ENCODE measurements around the gene SGK1.
A peak's percentile ranks its signal among the peaks of the same experiment; 100 is the strongest.
"Not testable (repeated sequence)": the region's sequence is repeated elsewhere in the genome, so short reads cannot be mapped to it uniquely, and the experiment has no call there.

Gene SGK1

DNA sequence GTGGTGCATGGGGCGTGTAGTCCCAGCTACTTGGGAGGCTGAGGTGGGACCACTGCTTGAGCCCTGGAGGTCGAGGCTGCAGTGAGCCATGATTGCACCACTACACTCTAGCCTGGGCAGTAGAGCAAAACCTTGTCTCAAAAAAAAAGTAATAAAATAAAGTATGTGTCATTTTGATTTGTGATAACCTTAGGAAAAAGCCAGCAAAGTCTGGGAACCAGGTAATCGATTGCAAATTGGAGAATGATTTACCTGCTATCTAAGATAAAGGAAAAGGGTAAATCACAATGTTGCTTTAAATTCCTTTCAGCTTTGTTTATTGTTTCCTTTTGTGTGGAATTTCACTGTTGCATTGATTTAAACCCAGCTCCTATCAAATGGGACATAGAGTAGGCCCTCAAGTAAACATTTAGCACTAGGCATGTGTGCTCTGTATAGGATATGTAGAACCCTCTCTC is 59.0 kb downstream of the SGK1 start:
- H3K4me1 ChIP-seq (ENCODE audit: control insufficient read depth in 1 of 2, insufficient read depth in 2 of 2, low read length in 2 of 2) = no peaks in the 10 kb centered on the region
- no peaks in the 10 kb centered on the region for H3K27me3 ChIP-seq (ENCODE audit: control insufficient read depth in 1 of 2, insufficient read depth in 2 of 2, low read length in 2 of 2)
- no peak overlapping the region for H3K27ac ChIP-seq (ENCODE audit: low read depth, low read length)
- no peak overlapping the region for H3K9ac ChIP-seq (ENCODE audit: low read depth in 1 of 2, low read length in 2 of 2)
- no peak overlapping the region for H3K4me3 ChIP-seq (ENCODE audit: low read depth in 1 of 2, low read length in 2 of 2)
- H3K9me3 ChIP-seq (ENCODE audit: control insufficient read depth in 1 of 2, low read length in 2 of 2) = no peaks in the 10 kb centered on the region
- H3K36me3 ChIP-seq (ENCODE audit: control insufficient read depth in 1 of 2, insufficient read depth in 2 of 2, low read length in 2 of 2) = no peaks in the 10 kb centered on the region

GRCh38 chr6:134257516-134257915 is 60.4 kb downstream of the SGK1 start:
- no peaks in the 10 kb centered on the region for H3K36me3 ChIP-seq (ENCODE audit: control insufficient read depth in 1 of 2, insufficient read depth in 2 of 2, low read length in 2 of 2)
- H3K4me3 ChIP-seq (ENCODE audit: low read depth in 1 of 2, low read length in 2 of 2) = no peak overlapping the region
- H3K27ac ChIP-seq (ENCODE audit: low read depth, low read length) = no peak overlapping the region
- H3K9ac ChIP-seq (ENCODE audit: low read depth in 1 of 2, low read length in 2 of 2) = no peak overlapping the region
- no peaks in the 10 kb centered on the region for H3K27me3 ChIP-seq (ENCODE audit: control insufficient read depth in 1 of 2, insufficient read depth in 2 of 2, low read length in 2 of 2)
- H3K9me3 ChIP-seq (ENCODE audit: control insufficient read depth in 1 of 2, low read length in 2 of 2) = no peaks in the 10 kb centered on the region
- H3K4me1 ChIP-seq (ENCODE audit: control insufficient read depth in 1 of 2, insufficient read depth in 2 of 2, low read length in 2 of 2) = no peaks in the 10 kb centered on the region

DNA sequence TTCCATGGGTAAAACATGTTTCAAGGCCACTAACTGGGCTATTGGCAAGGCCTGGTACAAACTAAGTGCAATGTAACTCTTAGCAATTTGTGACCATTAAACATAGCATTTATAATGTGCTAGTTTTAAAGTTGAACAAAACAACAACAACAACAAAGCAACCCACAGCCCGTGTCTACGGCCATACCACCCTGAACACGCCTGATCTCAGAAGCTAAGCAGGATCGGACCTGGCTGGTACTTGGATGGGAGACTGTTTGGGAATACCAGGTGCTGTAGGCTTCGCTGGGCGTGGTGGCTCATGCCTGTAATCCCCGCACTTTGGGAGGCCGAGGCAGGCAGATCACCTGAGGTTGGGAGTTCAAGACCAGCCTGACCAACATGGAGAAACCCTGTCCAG is 61.0 kb downstream of the SGK1 start:
- Histone ChIP-seq H3K9me3 (ENCODE audit: control insufficient read depth in 1 of 2, low read length in 2 of 2) (no peaks in the 10 kb centered on the region), H3K4me3 (ENCODE audit: low read depth in 1 of 2, low read length in 2 of 2) (no peak overlapping the region), H3K9ac (ENCODE audit: low read depth in 1 of 2, low read length in 2 of 2) (no peak overlapping the region), H3K27me3 (ENCODE audit: control insufficient read depth in 1 of 2, insufficient read depth in 2 of 2, low read length in 2 of 2) (no peaks in the 10 kb centered on the region), H3K4me1 (ENCODE audit: control insufficient read depth in 1 of 2, insufficient read depth in 2 of 2, low read length in 2 of 2) (no peaks in the 10 kb centered on the region), H3K36me3 (ENCODE audit: control insufficient read depth in 1 of 2, insufficient read depth in 2 of 2, low read length in 2 of 2) (no peaks in the 10 kb centered on the region), H3K27ac (ENCODE audit: low read depth, low read length) (no peak overlapping the region)

- not testable (repeated sequence) for H3K9me3 ChIP-seq (ENCODE audit: control insufficient read depth in 1 of 2, low read length in 2 of 2); H3K36me3 ChIP-seq (ENCODE audit: control insufficient read depth in 1 of 2, insufficient read depth in 2 of 2, low read length in 2 of 2); H3K9ac ChIP-seq (ENCODE audit: low read depth in 1 of 2, low read length in 2 of 2); H3K27ac ChIP-seq (ENCODE audit: low read depth, low read length); H3K4me3 ChIP-seq (ENCODE audit: low read depth in 1 of 2, low read length in 2 of 2); H3K4me1 ChIP-seq (ENCODE audit: control insufficient read depth in 1 of 2, insufficient read depth in 2 of 2, low read length in 2 of 2); H3K27me3 ChIP-seq (ENCODE audit: control insufficient read depth in 1 of 2, insufficient read depth in 2 of 2, low read length in 2 of 2)
Measured at GRCh38 chr6:134255280-134255679, 62.6 kb downstream of the SGK1 start.

- Histone ChIP-seq H3K36me3 (ENCODE audit: control insufficient read depth in 1 of 2, insufficient read depth in 2 of 2, low read length in 2 of 2) (no peaks in the 10 kb centered on the region), H3K9ac (ENCODE audit: low read depth in 1 of 2, low read length in 2 of 2) (no peak overlapping the region), H3K27me3 (ENCODE audit: control insufficient read depth in 1 of 2, insufficient read depth in 2 of 2, low read length in 2 of 2) (no peaks in the 10 kb centered on the region), H3K27ac (ENCODE audit: low read depth, low read length) (no peak overlapping the region), H3K4me1 (ENCODE audit: control insufficient read depth in 1 of 2, insufficient read depth in 2 of 2, low read length in 2 of 2) (peaks cover 0 to 12% of the 10 kb centered on the region in 2 donors), H3K4me3 (ENCODE audit: low read depth in 1 of 2, low read length in 2 of 2) (no peak overlapping the region), H3K9me3 (ENCODE audit: control insufficient read depth in 1 of 2, low read length in 2 of 2) (no peaks in the 10 kb centered on the region)
Measured at GRCh38 chr6:134254118-134254517, 63.8 kb downstream of the SGK1 start.

DNA sequence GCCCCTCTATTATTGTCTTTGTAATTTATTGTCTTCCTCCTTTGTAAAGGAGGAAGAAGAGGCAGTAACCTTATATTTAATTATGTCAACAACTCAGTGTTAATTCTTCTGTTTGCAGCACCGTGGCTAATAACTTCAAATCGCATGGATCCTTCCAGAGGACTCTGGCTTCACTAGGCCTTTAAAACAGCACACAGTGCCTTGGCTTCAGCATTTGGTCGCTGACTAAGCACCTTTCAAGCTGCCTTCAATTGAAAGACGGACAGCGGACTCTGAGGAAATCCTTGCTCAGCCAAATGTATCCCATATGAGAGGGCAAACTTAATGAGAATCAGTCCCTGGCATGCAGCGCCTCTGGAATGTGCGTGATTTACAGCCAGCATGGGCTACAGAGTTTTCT is 64.2 kb downstream of the SGK1 start:
- Histone ChIP-seq H3K36me3 (ENCODE audit: control insufficient read depth in 1 of 2, insufficient read depth in 2 of 2, low read length in 2 of 2) (no peaks in the 10 kb centered on the region), H3K4me3 (ENCODE audit: low read depth in 1 of 2, low read length in 2 of 2) (no peak overlapping the region), H3K27me3 (ENCODE audit: control insufficient read depth in 1 of 2, insufficient read depth in 2 of 2, low read length in 2 of 2) (no peaks in the 10 kb centered on the region), H3K27ac (ENCODE audit: low read depth, low read length) (no peak overlapping the region), H3K9ac (ENCODE audit: low read depth in 1 of 2, low read length in 2 of 2) (no peak overlapping the region), H3K9me3 (ENCODE audit: control insufficient read depth in 1 of 2, low read length in 2 of 2) (no peaks in the 10 kb centered on the region), H3K4me1 (ENCODE audit: control insufficient read depth in 1 of 2, insufficient read depth in 2 of 2, low read length in 2 of 2) (peaks cover 0 to 12% of the 10 kb centered on the region in 2 donors)

DNA sequence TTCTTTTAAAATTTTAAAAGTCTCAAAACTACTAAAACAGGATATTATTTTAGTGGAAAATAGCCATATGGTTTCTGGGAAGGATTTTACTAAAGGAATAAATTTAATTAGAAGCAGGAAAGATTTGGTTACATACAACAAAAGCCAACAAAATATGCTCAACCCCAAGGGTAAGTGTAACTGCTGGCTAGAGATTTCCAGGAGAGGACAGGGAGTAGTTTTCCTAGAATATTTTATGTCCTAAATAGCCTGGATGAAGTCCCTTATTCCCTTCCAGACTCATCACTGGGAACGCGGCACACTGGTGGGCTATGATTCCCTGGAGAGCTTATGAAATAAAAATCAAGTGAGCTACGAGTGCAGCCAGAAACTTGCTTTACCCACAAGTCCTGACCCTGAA is 66.6 kb downstream of the SGK1 start:
- no peaks in the 10 kb centered on the region for H3K9me3 ChIP-seq (ENCODE audit: control insufficient read depth in 1 of 2, low read length in 2 of 2)
- H3K9ac ChIP-seq (ENCODE audit: low read depth in 1 of 2, low read length in 2 of 2) = no peak overlapping the region
- no peak overlapping the region for H3K27ac ChIP-seq (ENCODE audit: low read depth, low read length)
- no peaks in the 10 kb centered on the region for H3K36me3 ChIP-seq (ENCODE audit: control insufficient read depth in 1 of 2, insufficient read depth in 2 of 2, low read length in 2 of 2)
- no peak overlapping the region for H3K4me3 ChIP-seq (ENCODE audit: low read depth in 1 of 2, low read length in 2 of 2)
- H3K4me1 ChIP-seq (ENCODE audit: control insufficient read depth in 1 of 2, insufficient read depth in 2 of 2, low read length in 2 of 2) = peaks cover 0 to 12% of the 10 kb centered on the region in 2 donors
- no peaks in the 10 kb centered on the region for H3K27me3 ChIP-seq (ENCODE audit: control insufficient read depth in 1 of 2, insufficient read depth in 2 of 2, low read length in 2 of 2)

DNA sequence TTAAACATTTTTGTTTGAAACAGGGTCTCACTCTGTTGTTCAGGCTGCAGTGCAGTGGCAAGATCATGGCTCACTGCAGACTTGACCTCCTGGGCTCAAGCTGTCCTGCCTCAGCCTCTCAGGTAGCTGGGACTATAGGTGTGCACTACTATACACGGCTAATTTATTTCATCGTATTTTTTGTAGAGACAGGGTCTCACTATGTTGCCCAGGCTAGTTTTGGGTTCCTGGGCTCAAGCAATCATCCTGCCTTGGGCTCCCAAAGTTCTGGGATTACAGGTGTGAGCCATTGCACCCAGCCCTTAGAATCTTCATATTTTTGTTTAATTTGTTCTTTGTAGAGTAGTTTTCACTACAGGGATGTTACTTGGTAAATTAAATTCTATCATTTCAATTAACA is 67.1 kb downstream of the SGK1 start:
- H3K27ac ChIP-seq (ENCODE audit: low read depth, low read length) = no peak overlapping the region
- H3K9me3 ChIP-seq (ENCODE audit: control insufficient read depth in 1 of 2, low read length in 2 of 2) = no peaks in the 10 kb centered on the region
- no peaks in the 10 kb centered on the region for H3K36me3 ChIP-seq (ENCODE audit: control insufficient read depth in 1 of 2, insufficient read depth in 2 of 2, low read length in 2 of 2)
- H3K9ac ChIP-seq (ENCODE audit: low read depth in 1 of 2, low read length in 2 of 2) = no peak overlapping the region
- H3K4me3 ChIP-seq (ENCODE audit: low read depth in 1 of 2, low read length in 2 of 2) = no peak overlapping the region
- no peaks in the 10 kb centered on the region for H3K27me3 ChIP-seq (ENCODE audit: control insufficient read depth in 1 of 2, insufficient read depth in 2 of 2, low read length in 2 of 2)
- peaks cover 0 to 12% of the 10 kb centered on the region in 2 donors for H3K4me1 ChIP-seq (ENCODE audit: control insufficient read depth in 1 of 2, insufficient read depth in 2 of 2, low read length in 2 of 2)

DNA sequence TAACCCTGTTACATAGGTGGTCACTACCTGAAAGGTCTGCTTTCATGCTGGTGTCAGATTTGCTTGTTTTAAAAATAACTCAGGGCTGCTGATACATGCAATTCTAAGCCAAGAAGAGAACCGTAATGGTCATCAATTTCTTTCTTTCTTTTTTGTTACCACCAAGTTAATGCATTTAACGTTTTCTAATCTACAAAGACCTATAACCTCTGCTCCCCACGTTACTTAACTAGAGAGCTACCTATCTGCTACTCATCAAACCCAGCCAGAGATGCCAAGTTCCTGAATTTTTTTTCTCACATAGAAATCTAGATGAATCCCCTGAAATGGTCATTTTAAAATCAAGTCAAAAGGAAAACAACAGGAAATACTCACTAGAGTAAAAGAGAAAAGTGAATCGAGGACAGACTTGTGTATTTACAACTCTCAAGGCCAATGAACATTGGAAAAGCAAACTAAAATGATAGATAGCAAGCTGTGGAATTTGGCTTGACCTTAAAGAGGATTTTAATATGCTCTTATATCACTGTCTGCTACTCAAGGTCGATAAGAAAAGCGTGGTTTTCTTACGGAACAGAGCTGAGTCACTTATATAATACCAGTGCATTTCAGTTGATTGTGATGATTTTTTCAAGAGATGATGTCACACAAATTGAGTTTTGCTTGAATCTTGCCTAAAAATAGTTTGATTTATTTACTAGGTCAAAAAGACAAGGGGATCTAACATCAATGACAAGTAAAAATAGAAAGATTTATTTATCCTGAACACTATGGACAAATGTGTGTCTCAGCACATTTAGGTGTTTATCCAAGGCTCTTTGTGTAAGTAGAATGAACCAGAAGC is 67.9 kb downstream of the SGK1 start:
- Histone ChIP-seq H3K9ac (ENCODE audit: low read depth in 1 of 2, low read length in 2 of 2) (no peak overlapping the region), H3K4me1 (ENCODE audit: control insufficient read depth in 1 of 2, insufficient read depth in 2 of 2, low read length in 2 of 2) (peaks cover 0 to 12% of the 10 kb centered on the region in 2 donors), H3K36me3 (ENCODE audit: control insufficient read depth in 1 of 2, insufficient read depth in 2 of 2, low read length in 2 of 2) (no peaks in the 10 kb centered on the region), H3K4me3 (ENCODE audit: low read depth in 1 of 2, low read length in 2 of 2) (peak overlapping the region in 1 of 2 donors; percentile 35), H3K9me3 (ENCODE audit: control insufficient read depth in 1 of 2, low read length in 2 of 2) (no peaks in the 10 kb centered on the region), H3K27ac (ENCODE audit: low read depth, low read length) (no peak overlapping the region), H3K27me3 (ENCODE audit: control insufficient read depth in 1 of 2, insufficient read depth in 2 of 2, low read length in 2 of 2) (no peaks in the 10 kb centered on the region)

DNA sequence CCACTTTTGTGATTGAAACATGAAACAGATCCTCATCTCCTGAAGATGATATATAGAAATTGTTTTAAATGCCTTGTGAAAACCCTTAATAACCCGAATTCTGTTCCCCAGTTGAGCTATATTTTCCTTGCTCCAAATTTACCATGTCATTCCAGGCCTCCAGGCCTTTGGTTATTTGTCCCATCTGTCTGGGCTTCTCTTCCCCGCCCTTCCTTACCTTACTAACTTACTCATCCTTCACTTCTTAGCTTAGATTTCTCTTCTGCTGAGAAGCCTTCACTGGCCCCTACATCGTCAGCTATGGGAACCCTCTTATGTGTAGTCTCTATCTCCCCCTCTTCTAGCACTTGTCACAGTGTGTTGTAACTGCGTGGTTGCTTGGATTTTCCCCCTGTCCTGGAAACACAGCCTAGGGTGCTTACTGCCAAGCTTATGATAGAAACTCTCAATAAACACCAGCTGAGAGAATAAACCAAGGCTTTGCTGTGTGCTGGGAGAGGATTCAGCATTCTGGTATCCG is 68.6 kb downstream of the SGK1 start:
- Histone ChIP-seq H3K27ac (ENCODE audit: low read depth, low read length) (no peak overlapping the region), H3K27me3 (ENCODE audit: control insufficient read depth in 1 of 2, insufficient read depth in 2 of 2, low read length in 2 of 2) (no peaks in the 10 kb centered on the region), H3K36me3 (ENCODE audit: control insufficient read depth in 1 of 2, insufficient read depth in 2 of 2, low read length in 2 of 2) (no peaks in the 10 kb centered on the region), H3K4me3 (ENCODE audit: low read depth in 1 of 2, low read length in 2 of 2) (no peak overlapping the region), H3K9ac (ENCODE audit: low read depth in 1 of 2, low read length in 2 of 2) (no peak overlapping the region), H3K4me1 (ENCODE audit: control insufficient read depth in 1 of 2, insufficient read depth in 2 of 2, low read length in 2 of 2) (peaks cover 0 to 12% of the 10 kb centered on the region in 2 donors), H3K9me3 (ENCODE audit: control insufficient read depth in 1 of 2, low read length in 2 of 2) (no peaks in the 10 kb centered on the region)
